ENCODE results near the gene DPP9.

The DPP9 gene

DNA sequence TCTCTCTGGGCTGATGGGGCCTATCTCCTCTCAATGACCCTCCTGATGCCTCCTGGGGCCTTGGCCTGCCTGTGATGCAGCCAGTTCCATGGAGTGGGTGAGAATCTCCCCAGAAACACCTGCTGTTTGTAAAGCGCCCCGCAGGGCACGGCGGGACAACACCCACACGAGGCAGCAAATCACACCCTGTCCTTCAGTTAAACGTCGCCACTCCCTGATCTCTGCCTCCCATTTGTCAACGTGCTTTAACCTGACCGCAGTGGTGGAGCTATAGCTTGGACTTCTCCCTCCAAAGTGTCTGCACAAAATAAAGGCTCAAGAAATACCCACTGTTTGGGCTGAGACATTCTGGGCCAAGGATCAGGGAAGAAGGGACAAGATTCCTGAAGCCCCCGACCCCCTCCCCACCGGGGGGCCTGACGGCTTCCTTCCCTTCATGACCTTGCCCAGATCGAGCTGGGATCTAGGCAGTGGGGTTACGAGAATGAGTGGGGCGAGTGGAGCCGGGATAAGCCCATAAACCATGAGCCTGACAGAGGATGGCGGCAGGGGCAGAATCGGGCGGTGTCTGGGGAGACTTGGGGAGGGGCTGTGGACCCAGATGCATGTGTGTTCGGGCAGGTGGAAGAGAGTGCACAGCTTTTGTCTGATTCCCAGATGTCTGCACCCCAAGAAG, 61.5 kb downstream of the DPP9 start:
- no peak overlapping the region for H3K27ac ChIP-seq
- TF ChIP-seq, protein P1, sequence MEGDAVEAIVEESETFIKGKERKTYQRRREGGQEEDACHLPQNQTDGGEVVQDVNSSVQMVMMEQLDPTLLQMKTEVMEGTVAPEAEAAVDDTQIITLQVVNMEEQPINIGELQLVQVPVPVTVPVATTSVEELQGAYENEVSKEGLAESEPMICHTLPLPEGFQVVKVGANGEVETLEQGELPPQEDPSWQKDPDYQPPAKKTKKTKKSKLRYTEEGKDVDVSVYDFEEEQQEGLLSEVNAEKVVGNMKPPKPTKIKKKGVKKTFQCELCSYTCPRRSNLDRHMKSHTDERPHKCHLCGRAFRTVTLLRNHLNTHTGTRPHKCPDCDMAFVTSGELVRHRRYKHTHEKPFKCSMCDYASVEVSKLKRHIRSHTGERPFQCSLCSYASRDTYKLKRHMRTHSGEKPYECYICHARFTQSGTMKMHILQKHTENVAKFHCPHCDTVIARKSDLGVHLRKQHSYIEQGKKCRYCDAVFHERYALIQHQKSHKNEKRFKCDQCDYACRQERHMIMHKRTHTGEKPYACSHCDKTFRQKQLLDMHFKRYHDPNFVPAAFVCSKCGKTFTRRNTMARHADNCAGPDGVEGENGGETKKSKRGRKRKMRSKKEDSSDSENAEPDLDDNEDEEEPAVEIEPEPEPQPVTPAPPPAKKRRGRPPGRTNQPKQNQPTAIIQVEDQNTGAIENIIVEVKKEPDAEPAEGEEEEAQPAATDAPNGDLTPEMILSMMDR (IDR thresholded peaks at IDR 0.05): no peak
- TF ChIP-seq ZFX (IDR thresholded peaks at IDR 0.05; ENCODE audit: borderline replicate concordance): no peak

DNA sequence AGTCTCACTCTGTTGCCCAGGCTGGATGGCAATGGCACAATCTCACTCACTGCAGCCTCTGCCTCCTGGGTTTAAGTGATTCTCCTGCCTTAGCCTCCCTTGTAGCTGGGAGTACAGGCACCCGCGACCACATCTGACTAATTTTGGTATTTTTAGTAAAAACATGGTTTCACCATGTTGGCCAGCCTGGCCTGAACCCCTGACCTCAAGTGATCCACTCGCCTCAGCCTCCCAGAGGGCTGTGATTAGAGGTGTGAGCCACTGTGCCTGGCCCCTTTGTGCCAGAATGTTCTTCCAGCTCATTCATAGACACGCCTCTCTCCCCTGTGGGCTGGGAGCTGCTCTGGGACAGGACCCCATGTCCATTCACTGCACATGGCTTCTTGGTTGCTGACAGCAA, 62.6 kb downstream of the DPP9 start:
- H3K27ac ChIP-seq: no peak overlapping the region
- TF ChIP-seq ZFX (IDR thresholded peaks at IDR 0.05; ENCODE audit: borderline replicate concordance): no peak
- TF ChIP-seq, protein P1 (IDR thresholded peaks at IDR 0.05): no peak

DNA sequence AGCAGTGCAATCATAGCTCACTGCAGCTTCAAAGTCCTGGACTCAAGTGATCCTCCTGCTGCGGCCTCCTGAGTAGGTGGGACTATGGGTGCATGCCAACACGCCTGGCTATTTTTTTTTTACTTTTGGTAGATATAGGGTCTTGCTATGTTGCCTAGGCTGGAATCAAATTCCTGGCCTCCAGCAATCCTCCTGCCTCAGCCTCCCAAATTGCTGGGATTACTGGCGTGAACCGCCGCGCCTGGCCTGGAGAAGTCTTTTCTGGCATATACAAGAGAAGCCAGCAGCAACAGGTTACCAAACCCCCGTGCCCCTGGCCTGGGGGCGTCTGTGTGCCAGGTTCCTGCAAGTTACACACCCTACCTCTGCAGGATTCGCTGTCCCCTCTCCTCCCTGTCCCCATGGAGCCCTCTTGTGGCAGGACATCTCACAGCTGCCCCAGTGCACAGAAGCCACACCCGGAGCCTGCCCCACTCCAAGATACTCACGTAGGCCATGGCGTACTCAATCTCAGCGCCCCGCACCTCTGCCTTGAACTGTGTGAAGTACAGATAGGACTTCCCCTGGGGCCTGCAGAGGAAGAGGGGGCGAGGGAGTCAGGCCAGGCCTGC, 63.4 kb downstream of the DPP9 start:
- H3K27ac ChIP-seq: no peak overlapping the region
- TF ChIP-seq ZFX (IDR thresholded peaks at IDR 0.05; ENCODE audit: borderline replicate concordance): no peak
- TF ChIP-seq, protein P1 (IDR thresholded peaks at IDR 0.05): peak; percentile 78

DNA sequence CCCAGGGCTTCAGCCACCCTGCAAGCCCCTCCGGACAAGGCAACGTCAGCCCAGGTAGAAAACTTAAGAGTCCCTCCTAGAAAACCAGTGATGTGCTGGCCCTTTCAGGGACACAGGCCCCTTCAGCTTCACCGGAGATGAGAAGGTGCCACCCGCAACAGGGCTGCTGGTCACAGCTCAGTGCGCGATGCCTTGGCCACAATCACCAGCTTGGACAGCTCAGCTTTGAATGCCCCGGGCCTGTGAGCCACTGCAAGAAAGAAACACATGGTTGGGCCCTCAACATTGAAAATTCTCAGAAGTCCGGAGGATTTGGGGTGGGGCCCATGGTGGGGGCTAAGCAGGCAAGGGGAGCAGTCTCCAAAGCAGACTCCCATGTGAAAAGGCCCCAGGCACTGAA, 65.8 kb downstream of the DPP9 start:
- no peak overlapping the region for H3K27ac ChIP-seq
- no peak for TF ChIP-seq ZFX (IDR thresholded peaks at IDR 0.05; ENCODE audit: borderline replicate concordance)
- TF ChIP-seq, protein P1 (IDR thresholded peaks at IDR 0.05): no peak

DNA sequence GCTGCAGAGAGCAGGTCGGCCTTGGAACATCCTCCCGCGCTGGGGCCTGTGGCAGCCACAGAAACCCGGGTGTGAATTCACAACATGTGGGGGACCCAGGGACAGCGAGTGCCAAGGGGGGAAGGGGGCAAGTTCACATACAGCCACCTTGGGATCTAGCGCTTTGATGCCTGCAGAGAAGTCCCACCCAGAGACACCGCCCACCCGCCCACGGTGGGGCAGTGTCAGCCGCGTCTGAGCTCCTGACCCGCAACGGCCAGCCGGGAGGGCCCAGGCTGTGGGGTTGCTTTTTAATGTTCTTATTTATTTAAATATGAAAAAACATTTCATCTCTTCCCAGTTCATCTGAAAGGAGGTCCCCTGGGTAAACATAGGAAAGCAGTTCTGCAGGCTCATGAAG, 66.4 kb downstream of the DPP9 start:
- no peak overlapping the region for H3K27ac ChIP-seq
- no peak for TF ChIP-seq ZFX (IDR thresholded peaks at IDR 0.05; ENCODE audit: borderline replicate concordance)
- TF ChIP-seq, protein P1 (IDR thresholded peaks at IDR 0.05): no peak

DNA sequence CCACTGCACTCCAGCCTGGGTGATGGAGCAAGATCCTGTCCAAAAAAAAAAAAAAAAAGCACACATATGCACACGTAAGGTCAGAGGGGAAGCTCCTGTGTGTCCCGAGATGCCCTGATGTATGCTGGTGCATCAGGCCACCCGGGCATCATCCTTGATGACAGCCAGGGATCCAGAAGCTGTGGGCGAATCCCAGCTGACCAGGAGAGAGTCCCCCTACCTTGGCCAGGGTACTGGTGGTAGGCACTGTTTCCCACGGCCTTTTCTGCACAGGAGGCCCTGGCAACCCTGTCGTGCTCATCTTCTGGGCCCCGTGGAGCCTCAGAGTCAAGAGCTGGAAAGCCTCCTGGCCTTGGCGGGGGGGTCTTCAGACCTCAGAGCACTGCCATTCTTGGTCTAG, 67.5 kb downstream of the DPP9 start:
- no peak for TF ChIP-seq ZFX (IDR thresholded peaks at IDR 0.05; ENCODE audit: borderline replicate concordance)
- TF ChIP-seq, protein P1 (IDR thresholded peaks at IDR 0.05): no peak
- H3K27ac ChIP-seq: no peak overlapping the region
